Bronchus fibroblast of lung (primary cell): ENCODE data around the gene PHLDA2. TPM values are rescaled to one million over a fixed set of nuclear protein-coding genes. Genes with fewer than 3 reads are reported as not detected.

Source experiments
- total RNA-seq: library from RNA; depleted of rRNA; stranded (reverse); fragments of >200 nt; gene quantifications from 2 replicates; pipeline ENCODE4 v1.2.3, GENCODE V29; 2015

Gene PHLDA2, protein sequence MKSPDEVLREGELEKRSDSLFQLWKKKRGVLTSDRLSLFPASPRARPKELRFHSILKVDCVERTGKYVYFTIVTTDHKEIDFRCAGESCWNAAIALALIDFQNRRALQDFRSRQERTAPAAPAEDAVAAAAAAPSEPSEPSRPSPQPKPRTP
- 67.4 and 71.9 TPM in 2 replicates for total RNA-seq

DNA sequence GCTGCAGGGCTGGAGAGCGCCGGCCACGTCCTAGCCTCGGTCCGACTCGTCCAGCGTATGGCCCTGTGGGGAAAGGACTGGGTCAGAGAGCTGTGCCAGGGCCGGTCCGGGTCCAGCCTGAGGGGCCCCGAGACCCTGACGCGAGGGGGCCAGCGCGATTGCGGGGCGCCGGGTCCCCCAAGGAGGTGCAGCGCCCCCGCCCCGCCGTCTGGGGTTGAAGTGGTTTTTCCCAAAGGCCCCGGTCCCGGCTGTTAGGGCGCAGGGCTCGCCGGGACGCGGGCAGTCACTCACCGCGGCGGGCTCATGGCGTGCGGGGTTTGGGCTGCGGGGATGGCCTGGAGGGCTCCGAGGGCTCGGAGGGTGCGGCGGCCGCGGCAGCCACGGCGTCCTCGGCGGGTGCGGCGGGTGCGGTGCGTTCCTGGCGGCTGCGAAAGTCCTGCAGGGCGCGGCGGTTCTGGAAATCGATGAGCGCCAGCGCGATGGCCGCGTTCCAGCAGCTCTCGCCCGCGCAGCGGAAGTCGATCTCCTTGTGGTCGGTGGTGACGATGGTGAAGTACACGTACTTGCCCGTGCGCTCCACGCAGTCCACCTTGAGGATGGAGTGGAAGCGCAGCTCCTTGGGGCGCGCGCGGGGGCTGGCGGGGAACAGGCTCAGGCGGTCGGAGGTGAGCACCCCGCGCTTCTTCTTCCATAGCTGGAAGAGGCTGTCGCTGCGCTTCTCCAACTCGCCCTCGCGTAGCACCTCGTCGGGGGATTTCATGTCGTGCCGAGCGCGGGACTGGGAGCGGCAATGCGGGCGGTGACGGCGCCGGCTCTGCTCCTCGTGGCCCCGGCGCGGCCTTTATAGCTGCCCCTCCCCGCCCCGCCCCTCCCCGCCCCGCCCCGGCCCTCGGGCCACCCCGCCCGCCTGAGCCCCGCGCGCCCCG is at the start of gene PHLDA2:
Gene PHLDA2 (minus strand): TSS at position 816 of the 926 bp plus-strand sequence. CDS start 56 bp downstream, at position 760.

DNA sequence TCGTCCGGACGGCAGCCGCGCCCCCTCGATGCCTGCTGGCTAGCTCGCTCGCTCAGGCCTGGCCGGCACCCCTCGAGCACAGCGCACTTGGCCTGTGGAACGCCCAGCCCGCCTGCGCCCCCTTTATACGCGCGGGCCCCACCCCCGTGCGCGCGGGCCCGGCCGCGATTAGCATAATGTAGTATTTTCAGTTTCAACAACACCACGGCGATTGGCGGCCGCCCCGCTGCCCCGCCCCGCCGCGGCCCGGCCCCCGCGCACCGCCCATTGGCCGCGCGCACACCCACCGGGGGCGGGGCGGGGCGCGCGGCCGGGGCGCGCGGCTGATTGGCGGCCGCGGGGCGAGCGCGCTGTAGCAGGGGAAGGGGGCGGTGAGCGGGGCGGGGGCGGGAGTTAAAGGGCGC is 43.5 kb downstream of the PHLDA2 start, which contains the start of gene CDKN1C:
Gene CDKN1C (minus strand): TSS at position 98 of the 404 bp plus-strand sequence. CDS start 319 bp downstream, outside the sequence.

Other genes starting within 250 kb of the PHLDA2 start
- gene KCNQ1OT1, start 229.4 kb downstream of the PHLDA2 start, total RNA-seq = 0.30 and 0.50 TPM in 2 replicates
- gene CDKN1C, start 43.6 kb downstream of the PHLDA2 start, total RNA-seq = 28.2 and 31.4 TPM in 2 replicates
- gene NAP1L4, start 62.9 kb upstream of the PHLDA2 start, total RNA-seq = 81.6 and 86.2 TPM in 2 replicates
- gene CARS1, start 128.0 kb upstream of the PHLDA2 start, total RNA-seq = 82.9 and 86.5 TPM in 2 replicates
- 32.9 and 43.9 TPM in 2 replicates for gene OSBPL5, start 235.9 kb upstream of the PHLDA2 start, total RNA-seq